Germinal center (tissue), 1 donor: ENCODE data around the gene RELL2.

Experiments
- DNase-seq: peaks from one replicate; pipeline ENCODE4 v3.0.0; 2012; ENCODE audit warnings: mixed read lengths, low spot score

The RELL2 gene

GRCh38 chr5:141680178-141680577 lies 43.4 kb downstream of the RELL2 start:
- DNase-seq = no peak

- DNase-seq = no peak
Observed at GRCh38 chr5:141680751-141681201, 44.0 kb downstream of the RELL2 start.

- DNase-seq = no peak
Observed at GRCh38 chr5:141681295-141681694, 44.5 kb downstream of the RELL2 start.

GRCh38 chr5:141681695-141682641 lies 45.2 kb downstream of the RELL2 start, which contains the start of gene ARAP3:
Gene ARAP3 (minus strand): TSS chr5:141682230. CDS start chr5:141680486, 1,744 bp downstream.
- peak; percentile 30 for DNase-seq

- no peak for DNase-seq
Observed at GRCh38 chr5:141683596-141684141, 46.9 kb downstream of the RELL2 start.

GRCh38 chr5:141685591-141685990 lies 48.8 kb downstream of the RELL2 start:
- no peak for DNase-seq

GRCh38 chr5:141686648-141687416 lies 50.0 kb downstream of the RELL2 start:
- no peak for DNase-seq
